ENCODE measurements around the gene PLP2.
"Not testable (repeated sequence)": the region's sequence is repeated elsewhere in the genome, so short reads cannot be mapped to it uniquely, and the experiment has no call there.

The PLP2 gene

GRCh38 chrX:49171752-49172279 is at the start of gene PLP2:
Gene PLP2, plus strand, starts transcription at chrX:49171898. Its CDS starts 103 bp downstream, at chrX:49172001.
- FAIRE-seq (no peak), DNase-seq (ENCODE audit: insufficient read length, low spot score) (no peak)
- no peak for TF ChIP-seq CTCF (IDR thresholded peaks at IDR 0.05; ENCODE audit: insufficient read depth, missing control alignments)

DNA sequence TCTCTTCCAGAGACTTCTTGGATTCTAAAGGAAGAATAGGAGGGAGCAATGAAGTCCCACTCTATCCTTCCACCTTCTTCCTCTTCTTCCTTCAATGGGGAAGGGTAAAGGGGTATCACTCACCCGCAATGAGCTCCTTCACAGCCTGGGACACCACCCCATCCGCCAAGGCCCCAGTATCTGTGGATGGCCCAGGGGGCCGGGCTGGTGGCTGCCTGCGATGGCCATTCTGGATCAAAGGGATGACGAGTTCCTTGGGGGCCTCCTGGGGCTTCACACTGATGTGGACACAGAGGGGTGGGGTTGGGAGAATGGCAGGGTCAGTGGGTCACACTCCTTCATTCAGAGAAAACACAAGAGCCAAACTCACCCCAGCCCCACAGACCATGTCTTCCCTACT is 49.2 kb upstream of the PLP2 start:
- DNase-seq (ENCODE audit: insufficient read length, low spot score) (no peak), FAIRE-seq (no peak)
- no peak for TF ChIP-seq CTCF (IDR thresholded peaks at IDR 0.05; ENCODE audit: insufficient read depth, missing control alignments)

GRCh38 chrX:49127742-49128258 is 43.9 kb upstream of the PLP2 start:
- DNase-seq (ENCODE audit: insufficient read length, low spot score); FAIRE-seq: not testable (repeated sequence)

- no peak for DNase-seq (ENCODE audit: insufficient read length, low spot score)
- TF ChIP-seq CTCF (IDR thresholded peaks at IDR 0.05; ENCODE audit: insufficient read depth, missing control alignments) = no peak
- FAIRE-seq = no peak
These were observed 42.3 kb upstream of the PLP2 start for GRCh38 chrX:49129427-49129826.

DNA sequence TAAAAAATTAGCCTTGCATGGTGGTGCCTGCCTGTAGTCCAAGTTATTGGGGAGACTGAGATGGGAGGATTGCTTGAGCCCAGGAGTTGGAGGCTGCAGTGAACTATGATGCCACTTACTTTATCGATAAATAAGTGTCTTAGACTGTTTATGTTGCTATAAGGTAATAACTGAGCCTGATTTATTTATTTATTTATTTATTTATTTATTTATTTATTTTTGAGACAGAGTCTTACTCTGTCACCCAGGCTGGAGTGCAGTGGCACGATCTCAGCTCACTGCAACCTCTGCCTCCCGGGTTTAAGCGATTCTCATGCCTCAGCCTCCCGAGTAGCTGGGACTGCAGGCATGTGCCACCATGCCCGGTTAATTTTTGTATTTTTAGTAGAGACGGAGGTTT is 39.4 kb upstream of the PLP2 start:
- not testable (repeated sequence) for FAIRE-seq; DNase-seq (ENCODE audit: insufficient read length, low spot score)

- DNase-seq (ENCODE audit: insufficient read length, low spot score) (no peak), FAIRE-seq (no peak)
- no peak for TF ChIP-seq CTCF (IDR thresholded peaks at IDR 0.05; ENCODE audit: insufficient read depth, missing control alignments)
These were observed 37.9 kb upstream of the PLP2 start for GRCh38 chrX:49133759-49134158.

- FAIRE-seq (no peak), DNase-seq (ENCODE audit: insufficient read length, low spot score) (no peak)
- no peak for TF ChIP-seq CTCF (IDR thresholded peaks at IDR 0.05; ENCODE audit: insufficient read depth, missing control alignments)
These were observed 34.2 kb upstream of the PLP2 start for GRCh38 chrX:49137492-49137891.

GRCh38 chrX:49139713-49140112 is 32.0 kb upstream of the PLP2 start:
- DNase-seq (ENCODE audit: insufficient read length, low spot score) = no peak
- TF ChIP-seq CTCF (IDR thresholded peaks at IDR 0.05; ENCODE audit: insufficient read depth, missing control alignments) = no peak
- no peak for FAIRE-seq
